ENCODE results near the gene SNX25.

- TF ChIP-seq DPF2 (IDR thresholded peaks at IDR 0.05) = no peak
- no peak for TF ChIP-seq ZSCAN29 (IDR thresholded peaks at IDR 0.05)
- TF ChIP-seq POLR2AphosphoS5 (IDR thresholded peaks at IDR 0.05; ENCODE audit: low read length) = no peak
- no peak for TF ChIP-seq MYC (IDR thresholded peaks at IDR 0.05; ENCODE audit: insufficient read depth, insufficient read length, insufficient replicate concordance, low read length, severe bottlenecking)
- TF ChIP-seq MAX (IDR thresholded peaks at IDR 0.05; ENCODE audit: low read depth, low read length) = no peak
- TF ChIP-seq CTCF (IDR thresholded peaks at IDR 0.05 in 2 of 3, conservative IDR thresholded peaks at IDR 0.05 in 1 of 3; ENCODE audit: control insufficient read depth in 2 of 3, extremely low read depth in 1 of 3, insufficient read depth in 1 of 3, low read depth in 3 of 3, low read length in 3 of 3) = no peak
- no peak for TF ChIP-seq NFYB (IDR thresholded peaks at IDR 0.05; ENCODE audit: insufficient read depth, low read depth, low read length)
- no peak for TF ChIP-seq POLR2A (IDR thresholded peaks at IDR 0.05; ENCODE audit: low read depth, low read length)
- no peak for TF ChIP-seq CREM (IDR thresholded peaks at IDR 0.05; ENCODE audit: low read depth)
- no peak for TF ChIP-seq EP300 (IDR thresholded peaks at IDR 0.05; ENCODE audit: borderline replicate concordance in 1 of 2, control insufficient read depth in 1 of 2, low read depth in 2 of 2, low read length in 2 of 2)
Observed at GRCh38 chr4:185408432-185408831, 199.0 kb downstream of the SNX25 start.
